Activated naive CD8-positive, alpha-beta T cell treated with anti-CD3 and anti-CD28 coated beads for 36 hours (primary cell): Measurements from ENCODE around the gene OTULIN. TPM values are rescaled to one million over a fixed set of nuclear protein-coding genes. Genes with fewer than 3 reads are reported as not detected.

ENCODE experiments used
- DNase-seq: peaks from one replicate; pipeline ENCODE4 v3.0.0; 2021
- H3K27ac Mint-ChIP-seq: one replicate; pipeline ENCODE4 v1.8.0; 2022; ENCODE audit warnings: mild to moderate bottlenecking, moderate library complexity, mixed read lengths
- H3K27me3 Mint-ChIP-seq: one replicate; pipeline ENCODE4 v1.8.0; 2022; ENCODE audit warnings: mild to moderate bottlenecking, mixed read lengths
- H3K36me3 Mint-ChIP-seq: one replicate; pipeline ENCODE4 v1.8.0; 2021; ENCODE audit warnings: mild to moderate bottlenecking, mixed read lengths
- H3K4me1 Mint-ChIP-seq: one replicate; pipeline ENCODE4 v1.8.0; 2021; ENCODE audit warnings: mixed read lengths
- H3K4me3 Mint-ChIP-seq: one replicate; pipeline ENCODE4 v1.8.0; 2022; ENCODE audit warnings: mild to moderate bottlenecking, moderate library complexity, mixed read lengths
- H3K9me3 Mint-ChIP-seq: one replicate; pipeline ENCODE4 v1.8.0; 2022; ENCODE audit warnings: mixed read lengths
- total RNA-seq, 2 experiments: library from RNA; stranded (reverse); gene quantifications; one replicate each; pipeline ENCODE4 v1.2.3, GENCODE V29; 2021

OTULIN gene
- 10 to 100 TPM; 68.9 TPM for total RNA-seq

- Mint-ChIP-seq H3K36me3 (peaks cover 69% of the 10 kb centered on the region), H3K9me3 (peaks cover 6% of the 10 kb centered on the region), H3K4me1 (peaks cover 66% of the 10 kb centered on the region), H3K4me3 (peak within 1 kb of the TSS; percentile 96), H3K27ac (peak within 1 kb of the TSS; percentile 95), H3K27me3 (no peaks in the 10 kb centered on the region)
- DNase-seq, result peak; percentile 90
Measured at GRCh38 chr5:14664270-14665100, at the start of gene OTULIN. TSS of gene OTULIN (plus strand) at chr5:14664718. CDS start at chr5:14664826, 108 bp downstream.

GRCh38 chr5:14615365-14615764 is 49.2 kb upstream of the OTULIN start:
- Mint-ChIP-seq H3K27ac (no peak overlapping the region), H3K27me3 (no peaks in the 10 kb centered on the region), H3K4me1 (no peaks in the 10 kb centered on the region), H3K36me3 (peaks cover 48% of the 10 kb centered on the region), H3K4me3 (no peak overlapping the region), H3K9me3 (no peaks in the 10 kb centered on the region)
- DNase-seq, result no peak

DNA sequence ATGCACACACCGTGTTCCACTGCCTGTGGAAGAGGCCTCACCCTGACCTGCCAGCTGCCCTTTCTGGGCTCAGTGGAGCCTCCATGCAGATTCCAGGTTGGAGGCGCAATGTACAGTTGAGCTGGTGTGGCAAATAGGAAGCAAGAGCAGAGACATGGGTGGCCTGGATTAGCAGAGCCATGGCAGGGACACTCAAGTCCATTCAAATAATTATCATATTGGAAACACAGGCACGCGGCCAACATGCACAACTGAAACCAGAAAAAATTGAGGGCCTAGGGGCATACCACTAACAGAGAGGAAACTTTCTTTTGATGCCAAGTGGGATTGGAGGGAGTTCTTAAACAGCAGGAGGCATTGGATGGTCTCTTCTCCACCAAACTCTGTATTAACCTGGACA is 47.1 kb upstream of the OTULIN start:
- DNase-seq, result no peak
- Mint-ChIP-seq H3K4me1 (no peaks in the 10 kb centered on the region), H3K27me3 (no peaks in the 10 kb centered on the region), H3K9me3 (peaks cover 12% of the 10 kb centered on the region), H3K4me3 (no peak overlapping the region), H3K27ac (no peak overlapping the region), H3K36me3 (peaks cover 49% of the 10 kb centered on the region)

GRCh38 chr5:14627270-14627669 is 37.2 kb upstream of the OTULIN start:
- Mint-ChIP-seq H3K27ac (no peak overlapping the region), H3K9me3 (peaks cover 7% of the 10 kb centered on the region), H3K4me3 (no peak overlapping the region), H3K27me3 (no peaks in the 10 kb centered on the region), H3K4me1 (no peaks in the 10 kb centered on the region), H3K36me3 (no peaks in the 10 kb centered on the region)
- no peak for DNase-seq

- H3K4me1 Mint-ChIP-seq, result no peaks in the 10 kb centered on the region
- no peak overlapping the region for H3K27ac Mint-ChIP-seq
- peaks cover 7% of the 10 kb centered on the region for H3K9me3 Mint-ChIP-seq
- peak; percentile 41 for DNase-seq
- H3K4me3 Mint-ChIP-seq, result no peak overlapping the region
- H3K27me3 Mint-ChIP-seq, result no peaks in the 10 kb centered on the region
- H3K36me3 Mint-ChIP-seq, result no peaks in the 10 kb centered on the region
Measured at GRCh38 chr5:14628346-14628745, 36.2 kb upstream of the OTULIN start.

DNA sequence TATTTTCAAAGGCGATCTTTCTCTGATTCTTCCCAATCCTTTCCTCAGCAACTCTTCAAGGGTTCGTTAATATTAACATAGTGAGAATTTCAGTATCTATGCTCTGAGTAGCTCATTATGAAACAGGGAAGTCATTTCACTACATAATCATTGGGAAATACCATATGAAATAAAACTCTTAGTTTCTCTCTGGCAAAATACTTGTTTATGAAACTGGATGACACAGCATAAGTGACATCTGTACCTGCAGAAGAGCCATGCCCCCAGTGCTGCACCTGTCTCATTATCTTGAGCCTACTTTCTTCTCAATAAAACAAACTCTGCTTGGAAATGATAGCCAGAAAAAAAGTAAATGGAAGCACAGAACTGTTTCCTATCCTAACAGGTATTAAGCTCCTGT is 33.8 kb upstream of the OTULIN start:
- Mint-ChIP-seq H3K27me3 (peaks cover 4% of the 10 kb centered on the region), H3K4me1 (peaks cover 3% of the 10 kb centered on the region), H3K9me3 (peaks cover 7% of the 10 kb centered on the region), H3K27ac (no peak overlapping the region), H3K4me3 (no peak overlapping the region), H3K36me3 (no peaks in the 10 kb centered on the region)
- no peak for DNase-seq

- DNase-seq, result no peak
- Mint-ChIP-seq H3K27me3 (peaks cover 6% of the 10 kb centered on the region), H3K9me3 (peaks cover under 1% of the 10 kb centered on the region), H3K4me1 (peaks cover 5% of the 10 kb centered on the region), H3K36me3 (no peaks in the 10 kb centered on the region), H3K4me3 (no peak overlapping the region), H3K27ac (no peak overlapping the region)
Measured at GRCh38 chr5:14635656-14636055, 28.9 kb upstream of the OTULIN start.

DNA sequence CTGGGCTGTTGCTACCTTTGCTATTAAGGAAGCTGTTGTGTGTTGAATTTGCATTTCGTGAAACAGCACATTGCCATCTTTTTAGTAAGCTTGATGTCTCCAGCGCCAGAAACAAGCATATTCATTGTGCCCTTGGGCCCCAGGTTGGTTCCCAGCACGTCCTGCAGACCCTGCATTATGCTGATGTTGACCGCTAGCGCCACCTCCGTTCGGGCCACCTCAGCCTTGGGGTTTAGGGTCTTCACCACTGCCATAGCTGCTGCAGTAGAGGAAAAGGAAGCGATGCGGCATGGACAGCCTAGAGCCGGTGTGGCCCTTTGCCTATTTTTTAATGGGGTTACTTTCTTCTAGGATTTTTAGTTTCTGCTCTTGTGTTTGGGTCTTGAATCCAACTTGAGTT is 23.8 kb upstream of the OTULIN start:
- Mint-ChIP-seq H3K4me3 (no peak overlapping the region), H3K27ac (no peak overlapping the region), H3K9me3 (no peaks in the 10 kb centered on the region), H3K36me3 (no peaks in the 10 kb centered on the region), H3K4me1 (peaks cover 3% of the 10 kb centered on the region), H3K27me3 (peaks cover 9% of the 10 kb centered on the region)
- no peak for DNase-seq

DNA sequence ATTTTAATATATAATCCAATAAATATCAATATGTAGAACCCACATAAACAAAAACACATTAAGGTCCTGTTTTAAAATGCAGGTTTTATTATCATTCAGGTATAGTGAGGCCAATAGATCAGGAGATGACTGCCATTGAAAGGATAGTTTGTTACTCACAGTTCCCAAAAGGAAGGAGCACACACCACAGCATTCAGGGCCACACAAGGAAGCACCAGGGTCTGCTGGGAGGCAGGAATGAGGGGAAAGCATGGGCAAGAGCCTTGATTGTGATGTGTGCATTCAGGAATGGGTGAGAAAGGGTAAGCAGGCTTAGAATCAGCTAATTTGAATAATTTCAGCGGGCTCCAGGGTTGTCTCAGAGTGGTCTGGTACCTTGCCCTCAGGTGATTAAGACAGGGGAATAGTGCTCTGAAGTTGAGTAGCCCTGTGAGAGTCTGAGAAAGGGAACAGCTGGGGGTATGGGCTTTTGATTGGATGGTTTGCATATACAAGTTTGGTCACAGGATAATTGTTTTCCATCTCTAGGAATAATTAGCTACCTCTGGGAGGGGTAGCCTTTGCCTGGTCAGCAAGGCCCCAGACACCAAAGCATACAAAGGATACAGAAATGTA is 19.8 kb upstream of the OTULIN start:
- DNase-seq, result no peak
- no peaks in the 10 kb centered on the region for H3K36me3 Mint-ChIP-seq
- no peak overlapping the region for H3K4me3 Mint-ChIP-seq
- peaks cover 20% of the 10 kb centered on the region for H3K27me3 Mint-ChIP-seq
- H3K9me3 Mint-ChIP-seq, result no peaks in the 10 kb centered on the region
- H3K4me1 Mint-ChIP-seq, result peaks cover 6% of the 10 kb centered on the region
- no peak overlapping the region for H3K27ac Mint-ChIP-seq

DNA sequence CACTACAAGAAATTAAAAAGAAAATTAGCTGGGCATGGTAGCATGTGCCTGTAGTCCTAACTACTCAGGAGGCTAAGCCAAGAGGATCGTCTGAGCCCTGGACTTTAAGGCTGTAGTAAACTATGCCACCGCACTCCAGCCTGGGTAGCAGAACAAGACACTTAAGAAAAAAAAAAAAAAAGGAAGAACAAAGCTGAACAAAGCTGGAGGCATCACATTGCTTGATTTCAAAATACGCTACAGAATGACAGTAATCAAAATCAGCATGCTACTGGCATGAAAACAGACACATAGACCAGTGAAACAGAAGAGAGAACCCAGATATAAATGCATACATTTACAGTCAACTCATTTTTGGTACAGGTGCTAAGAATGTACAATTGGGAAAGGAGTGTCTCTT is 14.5 kb upstream of the OTULIN start:
- no peaks in the 10 kb centered on the region for H3K9me3 Mint-ChIP-seq
- peaks cover 12% of the 10 kb centered on the region for H3K27me3 Mint-ChIP-seq
- DNase-seq, result no peak
- H3K4me3 Mint-ChIP-seq, result no peak overlapping the region
- no peaks in the 10 kb centered on the region for H3K36me3 Mint-ChIP-seq
- H3K4me1 Mint-ChIP-seq, result peaks cover 10% of the 10 kb centered on the region
- H3K27ac Mint-ChIP-seq, result no peak overlapping the region

DNA sequence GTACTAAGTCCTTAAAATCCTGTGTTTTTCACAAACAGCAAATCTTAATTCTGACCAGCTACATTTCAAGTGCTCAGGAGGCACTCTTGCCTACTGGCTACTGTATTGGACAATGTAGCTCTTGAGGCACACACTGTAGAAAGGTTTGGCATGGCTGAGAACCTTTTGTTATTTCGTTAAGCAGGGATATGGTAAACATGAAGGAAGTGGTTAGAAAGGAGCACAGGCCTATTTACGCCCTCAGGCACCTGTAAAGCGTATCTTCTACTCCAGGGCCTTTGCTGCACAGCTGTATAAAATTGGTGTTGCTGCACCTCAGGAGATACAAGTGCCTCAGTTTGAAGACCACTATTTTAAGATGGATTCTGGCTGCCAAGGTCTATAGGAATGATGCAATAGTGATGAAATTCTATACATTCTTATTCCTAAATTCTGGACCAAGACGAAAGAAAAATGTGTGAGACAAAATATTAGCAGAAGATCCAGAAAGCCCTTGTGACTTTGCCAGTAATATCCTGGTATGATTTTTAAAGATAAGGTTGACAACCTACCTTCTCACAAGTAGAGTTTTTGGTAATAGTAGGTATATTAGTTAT is 9.3 kb upstream of the OTULIN start:
- Mint-ChIP-seq H3K27me3 (no peaks in the 10 kb centered on the region), H3K4me3 (no peak overlapping the region), H3K27ac (no peak overlapping the region), H3K36me3 (peaks cover 7% of the 10 kb centered on the region), H3K9me3 (peaks cover 2% of the 10 kb centered on the region), H3K4me1 (peaks cover 38% of the 10 kb centered on the region)
- no peak for DNase-seq

GRCh38 chr5:14656898-14657297 is 7.6 kb upstream of the OTULIN start:
- H3K9me3 Mint-ChIP-seq, result peaks cover 6% of the 10 kb centered on the region
- DNase-seq, result no peak
- peaks cover 19% of the 10 kb centered on the region for H3K36me3 Mint-ChIP-seq
- H3K27me3 Mint-ChIP-seq, result no peaks in the 10 kb centered on the region
- H3K27ac Mint-ChIP-seq, result peak overlapping the region; percentile 79
- H3K4me3 Mint-ChIP-seq, result no peak overlapping the region
- H3K4me1 Mint-ChIP-seq, result peaks cover 48% of the 10 kb centered on the region

GRCh38 chr5:14659821-14660607 is 4.5 kb upstream of the OTULIN start:
- Mint-ChIP-seq H3K27me3 (no peaks in the 10 kb centered on the region), H3K27ac (no peak overlapping the region), H3K36me3 (peaks cover 34% of the 10 kb centered on the region), H3K4me1 (peaks cover 58% of the 10 kb centered on the region), H3K4me3 (no peak overlapping the region), H3K9me3 (peaks cover 6% of the 10 kb centered on the region)
- DNase-seq, result no peak

- H3K27me3 Mint-ChIP-seq, result no peaks in the 10 kb centered on the region
Measured at GRCh38 chr5:14660833-14661232, 3.7 kb upstream of the OTULIN start.

GRCh38 chr5:14662721-14663260 is 1.7 kb upstream of the OTULIN start:
- Mint-ChIP-seq H3K9me3 (peaks cover 6% of the 10 kb centered on the region), H3K36me3 (peaks cover 60% of the 10 kb centered on the region), H3K27me3 (no peaks in the 10 kb centered on the region), H3K27ac (peak overlapping the region; percentile 95), H3K4me1 (peaks cover 51% of the 10 kb centered on the region), H3K4me3 (peak overlapping the region; percentile 95)
- no peak for DNase-seq

More at GRCh38 chr5:14660833-14661232, 3.7 kb upstream of the OTULIN start:
- Mint-ChIP-seq H3K4me1 (peaks cover 51% of the 10 kb centered on the region), H3K4me3 (no peak overlapping the region), H3K27ac (no peak overlapping the region), H3K36me3 (peaks cover 40% of the 10 kb centered on the region), H3K9me3 (peaks cover 6% of the 10 kb centered on the region)
- DNase-seq, result no peak
